ENCODE results near the gene POLR2L.

The POLR2L gene

DNA sequence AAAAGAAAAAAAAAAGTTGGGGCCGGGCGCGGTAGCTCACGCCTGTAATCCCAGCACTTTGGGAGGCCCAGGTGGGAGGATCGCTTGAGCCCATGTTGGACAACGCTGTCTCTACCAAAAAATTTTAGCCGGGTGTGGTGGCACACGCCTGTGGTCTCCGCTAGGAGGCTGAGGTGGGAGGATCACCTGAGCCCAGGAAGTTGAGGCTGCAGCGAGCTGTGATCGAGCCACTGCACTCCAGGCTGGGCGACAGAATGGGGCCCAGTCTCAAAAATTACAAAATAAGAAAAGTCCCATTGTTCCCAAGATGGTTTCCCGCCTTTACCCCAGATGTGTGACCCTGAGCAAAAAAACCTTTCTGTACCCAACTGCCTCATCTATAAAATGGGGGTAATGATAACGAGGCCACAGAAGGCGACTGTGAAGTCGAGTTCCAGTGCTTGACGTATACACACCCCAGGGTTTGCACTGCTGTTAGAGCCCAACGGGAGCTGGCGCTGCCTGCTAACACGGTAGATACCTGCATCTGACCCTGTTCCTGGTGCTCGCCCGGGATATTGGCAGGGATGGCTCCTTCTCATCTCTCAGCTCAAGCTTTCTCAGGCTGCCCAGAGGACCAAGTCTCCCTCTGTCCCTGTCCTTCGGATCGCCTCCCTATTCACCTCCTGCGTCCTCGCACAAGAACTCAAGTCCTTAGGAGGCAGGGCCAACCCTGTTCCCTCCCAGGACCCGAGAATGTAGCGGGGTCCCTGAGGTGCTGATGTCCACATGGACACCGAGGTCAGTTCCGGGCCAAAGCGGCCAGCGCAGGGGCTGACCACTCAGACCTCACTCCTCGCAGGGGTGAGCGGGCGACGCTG, 33.7 kb downstream of the POLR2L start:
- DNase-seq, result no peak

DNA sequence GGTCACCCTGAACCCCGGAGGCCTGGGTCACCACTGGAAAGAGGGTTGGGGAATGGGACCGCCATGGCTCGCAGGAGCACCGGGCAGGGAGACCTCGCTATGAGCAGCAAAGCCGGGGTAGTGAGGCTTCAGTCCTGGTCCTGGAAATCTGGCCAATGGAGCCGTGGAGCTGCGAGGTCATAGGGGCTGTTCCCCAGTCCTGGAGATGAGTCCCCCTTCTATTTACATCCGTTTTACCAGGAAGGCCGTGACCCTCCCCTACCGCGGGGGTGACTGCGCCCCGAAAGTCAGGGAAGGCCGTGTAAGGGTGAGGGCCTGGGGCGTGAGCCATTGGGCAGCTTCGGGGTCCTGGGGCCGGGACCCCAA, 37.7 kb downstream of the POLR2L start:
- DNase-seq, result no peak

DNA sequence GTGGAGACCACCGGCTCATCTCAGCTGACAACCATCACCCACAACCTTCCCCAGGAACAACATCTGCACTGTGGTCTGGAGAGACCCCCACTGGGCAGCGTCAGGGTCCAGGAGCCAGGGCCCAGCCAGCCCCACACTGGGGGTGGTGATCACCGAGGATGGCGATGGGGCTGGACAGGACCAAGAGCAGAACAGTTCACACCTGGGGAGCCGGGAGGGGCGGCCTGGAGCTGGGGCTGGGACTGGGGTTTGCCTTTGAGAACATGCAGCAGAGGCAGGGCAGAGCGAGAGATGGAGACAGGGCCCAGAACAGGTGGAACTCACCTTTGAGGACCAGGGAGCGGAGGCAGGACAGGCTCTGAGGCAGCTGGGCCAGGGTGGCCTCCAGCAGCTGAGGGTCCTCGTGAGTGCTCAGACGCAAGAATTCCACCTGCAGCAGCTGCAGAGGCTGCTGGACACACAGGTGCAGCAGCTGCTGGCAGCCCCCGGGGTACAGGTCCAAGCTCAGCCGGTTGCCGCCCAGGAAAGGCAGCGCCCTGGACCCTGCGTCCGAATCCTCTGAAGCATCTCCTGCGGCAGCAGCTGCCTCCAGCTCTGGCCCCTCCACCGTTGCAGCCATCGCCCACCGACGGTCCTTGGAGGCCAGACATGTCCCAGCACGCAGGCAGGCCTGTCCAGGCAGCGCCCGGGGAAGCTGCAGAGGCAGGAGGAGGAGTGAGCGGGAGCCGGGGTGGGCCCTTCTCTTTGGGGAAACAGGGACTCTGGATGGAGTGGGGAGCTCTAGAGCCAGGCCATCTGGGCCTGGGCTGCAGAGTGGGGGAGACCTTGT, 38.3 kb downstream of the POLR2L start:
- peak; percentile 25 for DNase-seq

DNA sequence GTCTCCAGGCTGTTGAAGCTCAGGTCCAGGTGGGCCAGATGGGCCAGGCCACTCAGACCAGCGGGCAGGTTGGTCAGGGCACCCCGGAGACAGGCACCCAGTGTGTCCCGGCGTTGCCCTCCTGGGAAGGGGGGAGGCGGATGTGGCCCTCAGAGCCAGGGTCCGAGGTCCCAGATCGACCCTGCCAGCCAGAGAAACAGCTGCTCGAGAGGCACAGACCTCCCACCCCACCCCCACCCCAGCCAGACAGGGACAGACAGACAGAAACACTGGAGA, 38.9 kb downstream of the POLR2L start:
- no peak for DNase-seq

DNA sequence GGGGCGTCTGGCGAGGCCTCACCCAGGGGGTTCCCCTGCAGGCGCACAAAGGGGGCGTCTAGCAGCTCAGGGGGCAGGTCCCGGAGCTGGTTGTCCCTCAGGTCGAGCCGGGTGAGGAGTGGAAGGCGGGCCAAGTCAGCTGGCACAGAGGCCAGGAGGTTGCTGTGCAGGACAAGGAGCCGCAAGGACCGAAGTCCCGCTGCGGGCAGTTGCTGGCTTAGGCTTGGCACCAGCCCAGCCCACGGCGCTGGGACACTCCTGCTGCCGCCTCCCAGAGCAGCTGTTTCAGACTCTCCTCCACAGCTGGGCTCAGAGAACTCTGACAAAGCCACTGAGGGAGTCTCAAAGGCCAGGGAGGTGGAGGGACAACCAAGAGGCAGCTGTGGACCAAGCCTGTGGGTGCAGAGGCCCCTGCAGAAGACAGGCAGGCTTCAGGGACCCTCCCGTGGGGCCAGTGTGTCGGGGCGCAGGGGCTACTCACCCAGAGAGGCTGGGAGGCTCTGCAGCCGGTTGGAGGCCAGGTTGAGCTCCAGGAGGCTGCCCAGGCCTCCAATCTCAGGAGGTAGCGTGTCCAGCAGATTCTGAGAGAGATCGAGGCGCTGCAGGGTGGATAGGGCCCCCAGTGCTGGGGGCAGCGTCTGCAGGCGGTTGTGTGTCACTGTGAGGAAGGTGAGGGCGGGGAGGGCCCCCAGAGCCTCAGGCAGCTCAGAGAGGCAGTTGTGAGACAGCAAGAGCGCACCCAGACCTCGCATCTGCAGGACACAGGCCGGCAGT, 39.4 kb downstream of the POLR2L start:
- no peak for DNase-seq

DNA sequence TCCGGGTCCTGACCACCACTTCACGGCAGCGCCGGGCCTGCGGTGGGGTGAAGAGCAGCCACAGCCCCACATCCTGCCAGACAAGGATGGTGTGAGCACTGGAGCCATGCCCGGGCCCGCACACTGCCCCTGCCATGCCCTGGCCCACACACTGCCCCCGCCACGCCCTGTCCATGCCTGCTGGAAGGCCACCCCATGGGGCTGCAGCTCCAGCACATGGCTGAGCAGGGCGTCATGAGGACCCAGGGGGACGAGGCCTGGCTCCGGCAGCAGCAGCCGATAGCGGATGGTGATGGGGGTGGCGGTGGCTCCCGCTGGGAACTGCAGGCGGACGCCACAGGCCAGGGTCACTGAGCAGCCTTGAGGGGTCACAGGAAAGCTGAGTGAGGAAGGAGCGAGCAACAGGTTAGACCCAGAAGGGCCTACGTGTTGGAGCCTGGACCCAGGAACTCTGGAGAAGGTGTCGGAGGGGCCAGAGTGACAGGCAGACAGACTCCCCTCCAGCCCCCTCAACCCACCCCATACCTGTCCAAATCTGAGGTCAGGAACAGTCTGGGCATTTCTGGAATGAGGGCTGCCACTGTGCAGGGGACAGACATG, 40.2 kb downstream of the POLR2L start:
- DNase-seq, result no peak

DNA sequence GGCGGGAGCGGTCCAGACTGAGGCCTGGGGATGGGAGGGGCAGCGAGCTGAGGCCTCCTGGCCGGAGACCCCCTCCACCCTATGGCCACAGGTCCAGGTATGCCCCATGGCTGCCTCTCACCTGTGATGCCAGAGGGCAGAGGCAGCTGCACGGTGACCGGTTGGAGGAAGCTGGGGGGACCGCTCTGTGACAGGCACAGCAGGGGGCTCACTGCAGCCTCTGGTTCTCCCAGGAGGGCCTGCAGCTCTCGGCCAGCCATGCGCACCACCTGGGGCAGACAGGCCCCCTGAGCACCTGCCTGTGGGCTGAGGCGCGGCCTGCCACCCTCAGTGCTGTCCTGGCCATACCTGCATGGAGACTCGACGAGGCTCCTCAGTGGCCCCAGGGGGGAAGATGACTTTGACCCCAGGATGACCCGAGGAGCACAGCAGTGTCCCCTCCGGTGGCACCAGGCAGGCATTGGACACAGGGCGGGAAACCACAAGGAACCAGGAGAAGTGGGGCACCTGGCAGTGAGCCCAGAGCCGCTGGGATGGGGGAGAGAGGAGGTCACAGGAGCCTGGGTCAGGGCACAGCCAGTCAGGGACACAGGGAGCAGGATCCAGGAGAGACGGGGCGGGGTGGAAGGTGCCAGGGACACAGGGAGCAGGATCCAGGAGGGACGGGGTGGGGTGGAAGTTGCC, 41.1 kb downstream of the POLR2L start:
- DNase-seq, result no peak

DNA sequence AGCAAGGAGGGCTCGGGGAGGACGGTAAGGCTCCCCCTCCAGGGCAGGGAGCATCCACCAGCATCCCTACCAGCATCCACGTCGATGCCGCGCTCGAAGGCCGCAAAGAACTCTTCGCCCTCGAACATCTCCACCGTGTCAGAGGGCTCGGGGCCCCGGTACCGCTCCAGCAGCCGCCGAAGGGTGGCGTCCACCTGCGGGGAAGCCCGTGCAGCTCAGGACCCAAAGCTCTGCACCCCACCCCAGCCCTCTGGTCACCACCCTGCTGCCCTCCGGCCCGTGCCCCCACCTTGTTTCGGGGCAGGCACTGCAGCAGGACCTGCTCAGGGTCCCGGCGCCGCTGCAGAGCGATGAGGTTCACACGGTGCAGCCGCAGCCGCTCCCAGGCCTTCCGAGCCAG, 41.9 kb downstream of the POLR2L start:
- DNase-seq, result no peak

DNA sequence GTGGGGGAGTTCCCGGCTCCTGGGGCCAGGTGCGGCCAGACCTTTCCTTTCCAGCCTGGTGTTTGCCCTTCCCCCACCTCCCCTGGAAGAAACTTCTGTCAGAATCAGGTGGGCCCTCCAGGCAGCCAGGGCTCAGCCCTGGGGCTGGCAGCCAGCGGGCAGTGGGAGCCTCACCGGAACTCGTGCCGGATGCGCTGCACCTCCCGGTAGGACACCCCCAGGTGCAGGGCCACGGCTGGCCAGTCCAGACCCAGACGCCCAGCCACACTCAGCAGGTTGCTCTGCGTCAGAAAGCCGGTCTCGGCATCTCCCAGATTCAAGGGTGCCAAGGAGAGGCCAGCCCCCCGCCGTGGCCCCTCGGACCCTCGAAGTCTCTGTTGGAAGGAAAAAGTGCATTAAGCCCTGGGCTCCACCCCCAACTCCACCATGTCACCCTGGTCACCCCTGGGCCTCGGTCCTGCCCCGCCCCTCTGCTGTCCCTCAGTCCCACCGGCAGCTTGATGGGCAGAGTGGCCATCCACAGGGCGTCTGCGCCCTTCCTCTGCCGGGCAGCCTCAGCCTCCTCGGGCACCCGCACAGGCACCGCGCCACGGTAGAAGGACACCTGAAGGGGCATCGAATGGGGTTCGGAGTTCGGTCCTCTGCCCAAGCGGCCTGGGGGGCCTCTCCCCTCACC, 42.5 kb downstream of the POLR2L start:
- DNase-seq, result no peak

DNA sequence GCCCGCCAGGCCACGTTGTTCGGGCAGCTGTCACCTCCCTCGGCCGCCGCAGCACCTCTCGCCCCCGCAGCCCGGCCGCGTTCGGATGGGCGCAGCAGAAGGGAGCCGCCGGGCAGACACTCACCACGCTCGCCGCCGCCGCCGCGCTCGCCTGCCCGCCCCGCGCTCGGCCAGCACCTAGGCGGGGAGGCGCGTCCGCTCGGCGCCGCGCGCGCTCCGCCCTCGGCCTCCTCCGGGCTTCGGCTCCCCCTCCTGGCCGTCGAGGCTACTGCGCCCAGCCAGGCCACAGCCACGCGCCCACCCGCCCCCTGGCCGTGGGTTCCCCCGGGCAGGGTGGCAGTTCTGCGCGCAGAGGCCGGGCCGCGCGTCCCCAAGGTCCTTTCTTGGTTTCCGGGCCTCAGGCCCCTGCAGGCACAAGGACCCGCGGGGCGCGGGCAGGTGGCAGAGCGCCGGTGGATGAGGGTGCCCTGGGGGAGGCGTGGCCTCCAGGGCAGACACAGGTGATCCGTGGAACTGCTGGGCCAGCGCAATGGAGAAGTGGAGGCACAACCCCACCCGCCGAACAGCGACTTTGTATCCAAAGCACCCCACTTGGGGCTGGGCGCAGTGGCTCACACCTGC, 44.1 kb downstream of the POLR2L start, which contains the start of gene SLC25A22:
Gene SLC25A22 (minus strand): TSS at position 189 of the 621 bp plus-strand sequence. CDS start 3,275 bp downstream, outside the sequence.
- peak; percentile 32 for DNase-seq

DNA sequence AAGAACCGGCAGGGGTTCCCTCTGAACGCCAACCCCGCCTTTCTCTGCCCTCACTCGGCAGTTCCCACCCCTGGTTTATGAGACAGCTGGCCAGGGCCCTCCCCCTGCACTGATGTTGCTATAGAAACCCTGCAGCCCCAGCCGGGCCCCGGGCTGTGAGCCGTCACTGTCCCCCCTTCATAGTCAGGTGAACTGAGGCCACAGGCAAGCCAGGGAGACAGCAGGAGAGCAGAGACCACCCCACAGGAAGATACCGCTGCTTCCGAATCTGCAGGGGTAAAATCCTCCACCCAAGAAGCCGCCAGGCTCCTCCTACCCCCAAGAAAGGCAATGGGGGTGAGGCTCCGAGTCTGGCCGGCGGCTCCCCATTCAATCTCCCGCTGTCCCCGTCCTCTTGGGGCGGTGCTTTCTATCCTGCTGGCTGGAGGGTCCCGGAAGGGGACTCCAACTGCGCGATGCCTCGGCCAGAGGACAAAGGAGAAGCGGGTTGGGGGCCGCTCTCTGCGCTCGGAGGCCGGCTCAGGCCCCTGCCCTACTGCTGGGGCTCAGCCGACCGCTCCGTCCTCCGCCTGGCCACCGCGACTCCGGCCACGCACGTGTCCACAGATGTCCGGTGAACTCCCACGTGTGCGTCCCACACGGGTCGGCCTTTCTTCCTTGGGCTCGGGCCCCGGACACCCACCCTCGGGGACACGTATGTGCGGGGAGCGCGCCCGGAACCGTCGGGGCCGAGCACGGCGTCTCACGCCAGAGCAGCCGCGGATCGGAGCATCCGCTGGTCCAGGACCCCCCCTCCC, 44.8 kb downstream of the POLR2L start:
- DNase-seq, result peak; percentile 90

DNA sequence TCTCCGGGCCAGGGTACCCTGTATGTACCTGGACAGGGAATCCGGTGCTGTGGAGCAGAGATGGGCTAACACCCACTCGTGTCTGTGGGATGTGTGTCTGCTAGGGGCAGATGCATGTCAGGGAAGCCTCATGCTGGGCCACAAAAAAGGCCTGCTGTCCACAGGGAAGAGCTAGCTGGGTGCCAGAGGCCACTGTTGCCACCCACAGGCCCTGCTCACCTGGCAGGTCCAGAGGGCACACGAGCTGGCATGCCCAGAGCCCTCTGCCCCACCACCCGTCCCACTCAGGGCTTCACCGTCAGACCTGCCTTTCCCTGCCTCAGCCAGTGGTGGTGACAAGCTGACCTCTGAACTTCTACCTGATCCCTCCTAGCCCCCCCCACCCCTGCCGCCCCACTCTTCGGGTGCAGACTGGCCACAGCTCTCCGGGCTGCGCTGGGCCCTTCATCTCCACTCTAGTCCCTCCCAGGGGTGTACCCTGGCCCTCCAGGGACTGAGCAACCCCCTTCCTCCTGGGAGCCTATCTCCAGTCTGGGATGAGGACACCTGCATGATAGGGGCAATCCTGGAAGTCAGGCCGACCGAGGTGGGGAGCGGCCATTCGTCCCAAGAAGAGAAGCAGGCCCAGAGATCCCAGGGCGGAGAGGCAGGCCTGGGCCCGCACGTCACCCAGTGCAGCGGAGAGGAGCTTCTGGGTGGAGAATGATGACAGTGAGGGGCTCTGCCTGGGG, 45.6 kb downstream of the POLR2L start:
- no peak for DNase-seq

DNA sequence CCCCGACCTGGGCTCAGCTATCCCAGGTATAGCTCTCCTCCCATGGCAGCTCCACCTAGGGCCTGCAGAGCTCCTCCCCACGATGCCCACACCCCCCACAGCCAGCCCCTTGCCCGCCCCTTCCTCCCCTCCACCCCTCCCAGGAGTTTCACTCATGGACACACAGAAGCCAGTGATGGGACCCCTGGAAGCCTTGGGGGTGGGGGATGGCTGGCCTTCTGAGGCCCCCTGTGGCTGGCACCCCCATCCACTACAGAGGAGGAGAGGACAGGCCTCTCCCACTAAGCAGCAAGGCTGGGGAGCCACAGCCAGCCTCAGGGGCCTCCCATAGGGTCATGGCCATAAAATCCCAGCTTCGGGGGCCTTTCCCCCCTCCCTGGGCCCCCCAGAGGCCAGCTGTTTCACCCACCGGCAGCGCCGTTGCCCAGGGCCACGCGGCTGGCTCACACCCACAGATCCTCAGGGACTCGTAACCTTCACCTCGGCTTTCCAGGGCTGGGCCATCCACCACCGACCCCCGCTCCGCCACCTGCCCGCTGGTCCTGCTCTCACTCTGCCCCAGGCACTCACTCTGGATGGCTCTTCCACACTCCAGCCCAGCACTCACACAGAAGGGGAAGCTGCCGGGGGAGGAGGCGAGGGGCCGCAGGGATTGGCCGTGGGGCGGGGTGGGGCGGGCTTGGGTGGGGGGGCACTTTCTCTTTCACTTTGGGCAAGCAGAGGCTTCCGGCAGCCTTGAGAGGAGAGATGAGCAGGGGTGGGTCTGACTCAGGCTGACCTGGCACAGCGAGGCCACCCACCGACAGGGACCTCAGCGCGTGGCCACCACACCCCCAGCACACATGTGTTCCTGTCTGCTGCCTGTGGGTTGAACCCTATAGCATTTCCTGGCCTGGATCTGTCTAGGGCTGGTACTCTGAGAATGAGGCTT, 46.4 kb downstream of the POLR2L start:
- DNase-seq, result no peak

DNA sequence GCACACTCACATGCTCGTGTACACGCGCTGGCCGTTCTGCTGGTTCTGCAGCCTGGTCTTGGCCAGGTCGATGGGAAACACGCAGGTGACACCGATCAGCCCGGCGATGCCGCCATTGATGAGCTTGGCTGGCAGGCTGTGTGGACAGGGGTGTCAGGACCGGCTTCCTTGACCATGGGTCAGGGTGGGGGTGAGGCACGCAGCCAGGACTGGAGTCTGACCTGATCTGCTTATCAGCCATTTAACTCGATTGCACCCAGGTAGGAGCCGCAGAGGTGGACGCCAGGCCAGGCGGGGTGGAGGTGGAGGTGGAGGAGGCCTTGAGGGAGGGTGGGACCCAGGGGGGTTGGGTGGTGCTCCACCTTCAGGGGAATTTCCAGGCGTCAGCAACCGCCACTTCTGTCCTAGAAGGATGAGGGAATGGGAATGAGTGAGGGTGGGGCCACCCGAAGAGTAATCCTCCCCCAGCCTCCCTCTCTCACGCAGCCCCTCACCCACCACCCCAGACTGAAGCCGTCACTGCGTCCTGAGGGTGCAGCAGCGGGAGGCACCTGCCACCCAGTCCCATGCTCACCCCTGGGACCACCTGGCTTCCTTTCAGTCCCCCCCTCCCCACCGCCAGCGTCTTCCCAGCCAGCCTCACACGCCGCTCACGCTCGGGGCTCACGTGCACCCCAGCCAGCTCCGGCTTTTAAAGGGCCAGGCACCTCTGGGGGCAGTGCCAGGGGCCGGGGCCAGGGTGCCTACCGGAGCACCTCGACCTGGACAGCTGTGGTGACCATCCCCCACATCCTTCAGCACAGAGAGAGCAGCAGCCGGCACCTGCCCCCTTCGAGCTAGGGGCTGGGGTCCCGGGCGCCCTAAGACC, 47.3 kb downstream of the POLR2L start:
- DNase-seq, result no peak

DNA sequence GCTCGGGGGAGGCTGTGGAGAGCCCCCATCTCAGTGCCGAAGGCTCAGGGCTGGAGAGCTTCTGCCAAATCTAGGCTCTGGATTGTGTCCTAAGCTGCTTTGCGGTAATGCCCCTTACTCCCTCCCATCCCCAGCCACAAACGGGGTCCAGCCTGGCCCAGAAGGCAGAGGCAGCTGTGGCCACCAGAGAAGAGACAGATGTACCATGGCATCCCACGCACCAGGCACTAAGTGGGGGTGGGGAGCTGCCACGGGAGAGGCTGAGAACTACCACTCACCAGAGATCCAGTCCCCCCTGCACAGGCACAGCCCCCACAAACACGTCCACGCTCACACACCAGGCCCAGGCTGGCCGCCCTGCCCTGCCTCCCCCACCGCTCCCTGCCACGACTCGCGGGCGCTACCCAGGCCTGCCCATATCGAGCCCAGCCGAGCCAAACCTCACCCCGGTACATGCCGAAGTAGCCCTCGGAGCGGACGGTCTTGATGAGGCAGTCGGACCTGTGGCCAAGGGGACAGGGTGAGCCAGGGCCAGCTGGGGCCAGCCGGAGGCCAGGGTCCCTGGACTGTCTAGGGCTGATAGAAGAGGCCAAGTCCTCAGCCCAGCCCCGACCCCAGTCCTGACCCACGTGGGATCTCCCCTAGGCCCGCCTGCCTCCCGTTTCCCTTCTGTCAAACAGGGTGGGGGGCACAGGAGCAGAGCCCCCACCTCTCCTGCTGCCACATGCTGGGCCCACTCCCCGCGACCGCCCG, 48.1 kb downstream of the POLR2L start:
- no peak for DNase-seq

DNA sequence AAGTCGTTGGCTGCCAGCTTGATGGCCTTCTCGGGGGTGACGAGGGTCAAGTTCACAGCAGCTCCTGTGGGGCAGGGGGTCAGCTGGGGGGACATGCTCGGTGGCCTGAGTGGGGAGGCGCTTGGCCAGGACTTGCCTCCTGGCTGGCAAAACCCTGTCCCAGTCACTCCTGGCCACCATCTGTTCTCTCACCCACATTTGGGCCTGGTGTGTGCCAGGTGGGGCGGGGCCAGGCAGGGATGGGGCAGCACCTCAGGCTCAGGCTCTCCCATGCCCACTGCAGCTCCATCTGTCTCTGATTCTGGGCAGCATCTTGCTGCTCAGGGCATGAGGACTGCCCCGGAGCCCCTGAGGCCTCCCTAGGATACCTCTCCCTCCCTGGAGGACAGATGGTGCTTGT, 48.8 kb downstream of the POLR2L start:
- peak; percentile 30 for DNase-seq

DNA sequence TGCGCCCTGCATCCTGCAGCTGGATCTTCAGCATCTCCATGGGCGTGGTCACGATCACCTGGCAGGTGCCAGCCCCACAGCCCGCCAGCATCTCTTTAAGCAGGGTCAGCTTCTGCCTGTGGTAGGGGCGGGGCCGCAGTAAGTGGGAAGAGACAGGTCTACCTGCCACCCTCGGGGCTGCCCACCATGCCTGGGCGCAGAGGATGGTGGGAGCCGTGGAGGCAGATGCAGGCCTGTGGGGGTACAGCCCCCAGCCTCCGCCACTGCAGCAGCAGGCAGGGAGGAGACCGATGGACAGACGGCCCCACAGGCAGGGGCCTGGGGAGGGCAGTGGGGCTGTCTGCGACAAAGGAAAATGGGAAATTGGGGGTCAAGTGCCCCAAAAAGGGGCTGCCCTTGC, 49.5 kb downstream of the POLR2L start:
- no peak for DNase-seq

All from NCI-H1694 (cell line).